B cell (primary cell): Measurements from ENCODE around the gene TTLL8. TPM values are rescaled to one million over a fixed set of nuclear protein-coding genes. Genes with fewer than 3 reads are reported as not detected.

Experiments used
- ATAC-seq: fragments of 200-7000 bp; cut with Tn5 transposase; one replicate; pipeline ENCODE4 v1.10.0; 2021; ENCODE audit warnings: low read depth, mild to moderate bottlenecking, moderate number of reproducible peaks, moderate library complexity
- CTCF ChIA-PET: fragments of 350-600 bp; sonication (Branson Sonifier 250); formaldehyde crosslinking; loops from one replicate; lab custom pipeline; 2021; ENCODE audit warnings: antibody characterized with exemption, inconsistent platforms; lab: Charles Lee
- POLR2A ChIA-PET: fragments of 350-600 bp; sonication (Branson Sonifier 250); formaldehyde crosslinking; loops from one replicate; lab custom pipeline; 2021; ENCODE audit warnings: antibody characterized with exemption; lab: Charles Lee
- DNase-seq: peaks from one replicate; pipeline ENCODE4 v3.0.0; 2013
- H2AFZ ChIP-seq: 2 replicates; pipeline ENCODE4 v1.6.1; 2012; ENCODE audit warnings: mild to moderate bottlenecking, low read depth, low read length; ENCODE audit not compliant: insufficient read depth, poor library complexity, severe bottlenecking
- H3K27ac ChIP-seq, 2 donors: 1 replicate in 1 of 2; 2 replicates in 1 of 2; pipeline ENCODE4 v1.5.1; 2012 to 2013; ENCODE audit warnings: low read length in 2 of 2, mild to moderate bottlenecking in 2 of 2, moderate library complexity in 1 of 2
- H3K27me3 ChIP-seq, 4 experiments: fragments of 200-600 bp in 1 of 4; sonication (generic) in 1 of 4; replicated peaks in 1 of 4; 1 replicate in 2 of 4; 2 replicates in 2 of 4; pipeline versions ENCODE4 v1.6.1 to v1.7.0; 2013 to 2016; ENCODE audit warnings: low read length in 3 of 4, mild to moderate bottlenecking in 2 of 4, mixed read lengths in 1 of 4, moderate library complexity in 1 of 4; ENCODE audit not compliant: insufficient read depth in 4 of 4, control insufficient read depth in 3 of 4; ENCODE audit errors: control extremely low read depth in 1 of 4
- H3K36me3 ChIP-seq, 2 experiments: replicated peaks in 1 of 2; 1 replicate in 1 of 2; 2 replicates in 1 of 2; pipeline versions ENCODE4 v1.6.1 to v1.7.1; 2013; ENCODE audit warnings: low read length in 1 of 2; ENCODE audit not compliant: insufficient read depth in 2 of 2, control insufficient read depth in 1 of 2; ENCODE audit errors: control extremely low read depth in 1 of 2, extremely low read depth in 1 of 2
- H3K4me1 ChIP-seq, 2 donors: fragments of 200-600 bp in 1 of 2; sonication (generic) in 1 of 2; 1 replicate in 1 of 2; 2 replicates in 1 of 2; pipeline versions ENCODE4 v1.5.1 to v1.6.1; 2013 to 2017; ENCODE audit warnings: low read length in 2 of 2; ENCODE audit not compliant: control insufficient read depth in 2 of 2, insufficient read depth in 2 of 2
- H3K4me2 ChIP-seq: replicated peaks from 2 replicates; pipeline ENCODE3; 2012; ENCODE audit warnings: mild to moderate bottlenecking, low read depth, low read length; ENCODE audit not compliant: poor library complexity, severe bottlenecking
- H3K4me3 ChIP-seq, 5 experiments: fragments of 200-600 bp in 1 of 5; sonication (generic) in 1 of 5; 1 replicate in 3 of 5; 2 replicates in 2 of 5; pipeline versions ENCODE4 v1.5.1 to v1.7.0; 2011 to 2016; ENCODE audit warnings: low read length in 4 of 5, mild to moderate bottlenecking in 4 of 5, low read depth in 2 of 5, control low read depth in 1 of 5, moderate library complexity in 1 of 5; ENCODE audit not compliant: insufficient read depth in 1 of 5; ENCODE audit errors: control extremely low read depth in 1 of 5, extremely low read depth in 1 of 5
- H3K79me2 ChIP-seq: fragments of 200-600 bp; sonication (generic); one replicate; pipeline ENCODE4 v1.6.0; 2016; ENCODE audit warnings: low read length; ENCODE audit not compliant: control insufficient read depth, insufficient read depth
- H3K9ac ChIP-seq: fragments of 200-600 bp; sonication (generic); 2 replicates; pipeline ENCODE4 v1.6.1; 2017; ENCODE audit warnings: mild to moderate bottlenecking, low read length, moderate library complexity
- H3K9me3 ChIP-seq, 3 donors: one replicate each; pipeline versions ENCODE4 v1.6.1 to v1.7.1; 2013; ENCODE audit warnings: low read length in 2 of 3; ENCODE audit not compliant: control insufficient read depth in 2 of 3, insufficient read depth in 1 of 3; ENCODE audit errors: control extremely low read depth in 1 of 3
- H4K20me1 ChIP-seq: 2 replicates; pipeline ENCODE4 v1.6.0; 2012; ENCODE audit warnings: mild to moderate bottlenecking, low read length; ENCODE audit not compliant: insufficient read depth, control insufficient read depth, poor library complexity, severe bottlenecking
- H3K27ac Mint-ChIP-seq: one replicate; pipeline ENCODE4 v1.8.0; 2021; ENCODE audit warnings: mixed read lengths
- H3K27me3 Mint-ChIP-seq: one replicate; pipeline ENCODE4 v1.8.0; 2021; ENCODE audit warnings: mixed read lengths
- H3K4me1 Mint-ChIP-seq: one replicate; pipeline ENCODE4 v1.8.0; 2021; ENCODE audit warnings: mixed read lengths
- H3K4me3 Mint-ChIP-seq: one replicate; pipeline ENCODE4 v1.8.0; 2021; ENCODE audit warnings: mixed read lengths
- H3K9me3 Mint-ChIP-seq: one replicate; pipeline ENCODE4 v1.8.0; 2022; ENCODE audit warnings: mixed read lengths; ENCODE audit not compliant: insufficient read depth
- EZH2 ChIP-seq: IDR thresholded peaks from 2 replicates; pipeline ENCODE4 v1.6.1; 2012; ENCODE audit warnings: borderline replicate concordance, low read depth, mild to moderate bottlenecking, moderate library complexity, low read length; ENCODE audit not compliant: insufficient read depth, poor library complexity, severe bottlenecking
- WGBS: methylation state at CpG from one replicate; pipeline ENCODE4 v1.1.5; 2013; ENCODE audit warnings: missing lambda C conversion rate; ENCODE audit not compliant: insufficient coverage; 5-methylcytosine and 5-hydroxymethylcytosine counted together
- intact Hi-C: fragments of 100-400 bp; cut with micrococcal nuclease; formaldehyde crosslinking; loops from one replicate; pipeline ENCODE4 v1.10.0; 2022
- polyA plus RNA-seq: library from polyadenylated mRNA; depleted of rRNA; stranded (reverse); fragments of >200 nt; gene quantifications from 2 replicates; pipeline ENCODE4 v1.2.3, GENCODE V29; 2012
- total RNA-seq, 2 donors: library from RNA; stranded (reverse); fragments of 120-200 nt in 1 of 2; gene quantifications; 1 replicate in 1 of 2; 2 replicates in 1 of 2; pipeline versions ENCODE4 v1.2.3 to v1.2.4, GENCODE V29; 2013 to 2022
- TF ChIP-seq, protein P1 (sequence below): fragments of 200-600 bp; IDR thresholded peaks from one replicate; pipeline ENCODE4 v1.8.0; 2022; ENCODE audit warnings: antibody characterized with exemption, mild to moderate bottlenecking

The TTLL8 gene
- total and polyA plus RNA-seq, 2 donors (not counting 1 experiment from before 2014, with no cell fraction given), result not detected

DNA sequence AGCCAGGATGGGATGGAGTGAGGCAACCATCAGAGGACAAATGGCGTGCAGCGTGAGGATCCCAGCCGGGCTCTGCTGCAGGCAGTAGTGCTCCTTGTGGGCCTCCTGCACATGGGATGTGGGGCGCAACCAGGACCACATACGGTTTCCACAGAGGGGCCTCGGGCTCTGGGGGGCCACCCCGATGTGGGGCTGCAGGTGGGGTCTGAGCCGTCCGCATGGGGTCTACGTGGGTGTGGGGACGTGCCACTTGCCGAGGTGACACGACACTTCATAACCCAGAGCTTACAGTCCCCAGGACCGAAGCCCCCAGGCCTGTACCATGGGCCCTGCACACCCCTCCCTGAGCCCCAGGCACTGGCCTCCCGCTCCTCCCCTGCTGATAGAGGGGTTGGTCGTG, 10.8 kb downstream of the TTLL8 start:
- ATAC-seq (no peak), DNase-seq (no peak)
- 98% methylated on average over 14 of the region's 16 CpGs for WGBS
- H3K9ac ChIP-seq, result no peak overlapping the region
- intact Hi-C loops, result no loop called here
- H3K27me3 ChIP-seq, result peaks cover 0 to 19% (median 0%) of the 10 kb centered on the region in 4 experiments
- peaks cover 0 to 10% (median 0%) of the 10 kb centered on the region in 3 donors for H3K9me3 ChIP-seq
- Mint-ChIP-seq H3K27ac (no peak overlapping the region), H3K4me1 (no peaks in the 10 kb centered on the region), H3K4me3 (no peak overlapping the region), H3K27me3 (peaks cover 26% of the 10 kb centered on the region), H3K9me3 (no peaks in the 10 kb centered on the region)
- no peak overlapping the region for H3K4me3 ChIP-seq
- H3K4me2 ChIP-seq, result no peak overlapping the region
- no peaks in the 10 kb centered on the region for H3K4me1 ChIP-seq
- ChIA-PET POLR2A (no interaction called here), CTCF (no interaction called here)
- H3K79me2 ChIP-seq, result no peaks in the 10 kb centered on the region
- H3K27ac ChIP-seq, result no peak overlapping the region
- no peaks in the 10 kb centered on the region for H4K20me1 ChIP-seq
- TF ChIP-seq, protein P1, sequence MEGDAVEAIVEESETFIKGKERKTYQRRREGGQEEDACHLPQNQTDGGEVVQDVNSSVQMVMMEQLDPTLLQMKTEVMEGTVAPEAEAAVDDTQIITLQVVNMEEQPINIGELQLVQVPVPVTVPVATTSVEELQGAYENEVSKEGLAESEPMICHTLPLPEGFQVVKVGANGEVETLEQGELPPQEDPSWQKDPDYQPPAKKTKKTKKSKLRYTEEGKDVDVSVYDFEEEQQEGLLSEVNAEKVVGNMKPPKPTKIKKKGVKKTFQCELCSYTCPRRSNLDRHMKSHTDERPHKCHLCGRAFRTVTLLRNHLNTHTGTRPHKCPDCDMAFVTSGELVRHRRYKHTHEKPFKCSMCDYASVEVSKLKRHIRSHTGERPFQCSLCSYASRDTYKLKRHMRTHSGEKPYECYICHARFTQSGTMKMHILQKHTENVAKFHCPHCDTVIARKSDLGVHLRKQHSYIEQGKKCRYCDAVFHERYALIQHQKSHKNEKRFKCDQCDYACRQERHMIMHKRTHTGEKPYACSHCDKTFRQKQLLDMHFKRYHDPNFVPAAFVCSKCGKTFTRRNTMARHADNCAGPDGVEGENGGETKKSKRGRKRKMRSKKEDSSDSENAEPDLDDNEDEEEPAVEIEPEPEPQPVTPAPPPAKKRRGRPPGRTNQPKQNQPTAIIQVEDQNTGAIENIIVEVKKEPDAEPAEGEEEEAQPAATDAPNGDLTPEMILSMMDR, result no peak
- TF ChIP-seq EZH2, result no peak
- no peaks in the 10 kb centered on the region for H3K36me3 ChIP-seq
- H2AFZ ChIP-seq, result no peak overlapping the region

DNA sequence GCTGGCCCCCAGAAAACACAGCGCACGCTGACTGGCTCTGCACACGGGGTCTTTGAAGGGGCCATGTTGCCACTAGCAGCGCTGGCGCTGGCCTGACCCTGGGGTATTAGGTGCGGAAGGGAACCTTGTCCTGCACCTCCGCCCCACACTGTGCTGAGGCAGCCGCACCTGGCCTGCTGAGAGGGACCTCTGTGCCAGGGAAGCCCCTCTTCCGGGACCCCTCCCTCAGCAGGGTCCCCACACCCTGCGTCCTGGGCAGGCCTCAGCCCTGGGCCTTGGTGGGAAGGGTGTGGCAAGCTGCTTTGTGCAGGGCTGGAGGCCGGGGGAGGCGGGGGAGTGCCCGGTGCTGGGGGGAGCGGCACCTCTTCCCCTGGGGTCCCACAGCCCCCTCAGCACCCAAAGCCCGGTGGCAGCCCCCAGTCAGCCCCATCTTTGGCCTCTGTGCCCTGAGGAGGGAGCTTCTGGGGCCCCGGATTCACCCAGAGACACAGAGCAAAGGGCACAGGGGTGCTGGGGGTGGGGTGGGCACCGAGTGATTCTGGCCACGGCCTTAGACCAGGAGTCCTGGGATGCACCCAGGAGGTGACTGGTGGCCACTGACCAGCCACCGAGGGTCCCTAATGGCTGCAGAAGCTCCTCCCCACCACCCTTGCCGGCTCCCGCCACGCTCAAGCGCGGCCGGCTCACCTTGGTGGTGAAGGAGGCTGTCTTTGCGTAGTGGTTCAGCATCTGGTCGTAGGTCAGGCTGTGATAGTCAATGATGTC, 11.4 kb downstream of the TTLL8 start:
- CTCF ChIA-PET, result no interaction called here
- Histone ChIP-seq H4K20me1 (no peaks in the 10 kb centered on the region), H3K9me3 (peaks cover 0 to 5% (median 0%) of the 10 kb centered on the region in 3 donors), H3K27ac (no peak overlapping the region), H3K9ac (no peak overlapping the region), H2AFZ (no peak overlapping the region), H3K27me3 (peaks cover 0 to 15% (median 0%) of the 10 kb centered on the region in 4 experiments), H3K4me2 (no peak overlapping the region), H3K4me3 (no peak overlapping the region), H3K36me3 (no peaks in the 10 kb centered on the region), H3K79me2 (no peaks in the 10 kb centered on the region), H3K4me1 (no peaks in the 10 kb centered on the region)
- no peaks in the 10 kb centered on the region for H3K9me3 Mint-ChIP-seq
- POLR2A ChIA-PET, result no interaction called here
- no peaks in the 10 kb centered on the region for H3K4me1 Mint-ChIP-seq
- no peak for TF ChIP-seq EZH2
- TF ChIP-seq, protein P1, result no peak
- no peak overlapping the region for H3K4me3 Mint-ChIP-seq
- intact Hi-C loops, result no loop called here
- DNase-seq, result no peak
- peaks cover 21% of the 10 kb centered on the region for H3K27me3 Mint-ChIP-seq
- WGBS, result 96% methylated on average over 10 of the region's 27 CpGs
- no peak overlapping the region for H3K27ac Mint-ChIP-seq
- ATAC-seq, result no peak
